Heart left ventricle (tissue), 16 donors: Measurements from ENCODE around the gene IRF5. TPM values are rescaled to one million over a fixed set of nuclear protein-coding genes. Genes with fewer than 3 reads are reported as not detected.
A peak's percentile ranks its signal among the peaks of the same experiment; 100 is the strongest.

ENCODE experiments used
- ATAC-seq, 4 donors: fragments of 200-7000 bp; cut with Tn5 transposase; one replicate each; pipeline ENCODE4 v1.9.1; 2020 to 2022; ENCODE audit warnings: moderate library complexity in 4 of 4, mild to moderate bottlenecking in 3 of 4, moderate number of reproducible peaks in 1 of 4
- DNase-seq, 5 donors: peaks; one replicate each; pipeline ENCODE4 v3.0.0-alpha.2; 2020
- H3K27ac ChIP-seq, 12 donors: fragments of 200-600 bp; sonication (generic) in 4 of 12; one replicate each; pipeline versions ENCODE4 v1.5.0 to v1.8.0; 2016 to 2022; ENCODE audit warnings: mild to moderate bottlenecking in 2 of 12
- H3K27me3 ChIP-seq, 9 donors: fragments of 200-600 bp; sonication (generic) in 2 of 9; one replicate each; pipeline versions ENCODE4 v1.5.1 to v1.8.0; 2016 to 2022; ENCODE audit warnings: mild to moderate bottlenecking in 3 of 9
- H3K36me3 ChIP-seq, 9 donors: fragments of 200-600 bp; sonication (generic) in 2 of 9; one replicate each; pipeline versions ENCODE4 v1.5.0 to v1.8.0; 2018 to 2022; ENCODE audit warnings: mild to moderate bottlenecking in 2 of 9
- H3K4me1 ChIP-seq, 12 donors: fragments of 200-600 bp; sonication (generic) in 4 of 12; one replicate each; pipeline versions ENCODE4 v1.5.0 to v1.8.0; 2016 to 2022; ENCODE audit warnings: mild to moderate bottlenecking in 3 of 12
- H3K4me3 ChIP-seq, 12 donors: fragments of 200-600 bp; sonication (generic) in 4 of 12; one replicate each; pipeline versions ENCODE4 v1.5.0 to v1.8.0; 2017 to 2022; ENCODE audit warnings: mild to moderate bottlenecking in 9 of 12, moderate library complexity in 4 of 12
- H3K9me3 ChIP-seq, 12 donors: fragments of 200-600 bp; sonication (generic) in 4 of 12; one replicate each; pipeline versions ENCODE4 v1.5.0 to v1.8.0; 2016 to 2022; ENCODE audit warnings: mild to moderate bottlenecking in 1 of 12
- POLR2A ChIP-seq, 2 donors: fragments of 450-650 bp; IDR thresholded peaks; one replicate each; pipeline ENCODE4 v1.6.1; 2017; ENCODE audit warnings: antibody characterized with exemption in 2 of 2, mild to moderate bottlenecking in 2 of 2, moderate library complexity in 2 of 2
- WGBS, 4 donors: extraction: QIAGEN DNeasy Blood & Tissue Kit in 2 of 4; methylation state at CpG; one replicate each; pipeline versions ENCODE4 v1.1.5 to v1.1.7; 2013 to 2018; 5-methylcytosine and 5-hydroxymethylcytosine counted together
- intact Hi-C, 10 donors: fragments of 100-400 bp; cut with DNase I; formaldehyde crosslinking; loops; one replicate each; pipeline versions ENCODE4 v1.11.1 to v1.14.2; 2022
- polyA plus RNA-seq, 2 donors: library from polyadenylated mRNA; stranded (reverse); fragments of 200-250 nt; gene quantifications; one replicate each; pipeline ENCODE4 v1.2.3, GENCODE V29; 2013
- total RNA-seq, 9 donors: library from RNA; depleted of rRNA in 2 of 9; stranded (reverse); fragments of >200 nt in 2 of 9; fragmentation: NEBNext Ultra II Directional in 3 of 9; extraction: Animal tissue kit (Norgen Biotek cat#: 25700) in 3 of 9; gene quantifications; one replicate each; pipeline versions ENCODE4 v1.1.0 to v1.2.4, GENCODE V29; 2016 to 2023
- TF ChIP-seq, protein P1 (sequence below), 12 donors: fragments of 200-600 bp; sonication (generic) in 4 of 12; IDR thresholded peaks; one replicate each; pipeline versions ENCODE4 v1.5.0 to v1.8.0; 2018 to 2022; ENCODE audit warnings: antibody characterized with exemption in 12 of 12, mild to moderate bottlenecking in 5 of 12
- donor health status: ischemic (EF 13 %, LVEDD 7.1; RV severe dilation, severe dysfunction).
- donor health status: healthy with polysubstance abuse.
- donor health status: DM: no; HTN: yes; CAD: no.
- donor health status: DM: no; HTN: no; CAD: no.
- donor health status: ischemic (EF 25% LVEDD 6.9; RV normal size, moderate dysfunction).
- donor health status: ischemic (EF 25% LVEDD 5.7; RV mildly dilated, moderate dysfunction).
- donor health status: healthy.
- donor health status: DM: yes; HTN: yes; CAD: no.
- donor health status: ischemic (EF 35%, LVEDD 5.7; RV mildly dilated, moderate dysfunction).
- donor health status: nonischemic (EF 11% LVEDD 7.7; RV severe dilation, severe dysfunction).
- donor health status: DM: yes; HTN: yes; CAD: no.
- donor health status: PGD.
- donor health status: ischemic (EF 29% LVEDD 5.4; RV normal size, mild dysfunction).
- donor health status: nonischemic (EF 23%, LVEDD 6.1; RV moderate dilation, normal function).

The IRF5 gene
- total and polyA plus RNA-seq, 11 donors = 1.2 to 15.4 (median 1.8) TPM

DNA sequence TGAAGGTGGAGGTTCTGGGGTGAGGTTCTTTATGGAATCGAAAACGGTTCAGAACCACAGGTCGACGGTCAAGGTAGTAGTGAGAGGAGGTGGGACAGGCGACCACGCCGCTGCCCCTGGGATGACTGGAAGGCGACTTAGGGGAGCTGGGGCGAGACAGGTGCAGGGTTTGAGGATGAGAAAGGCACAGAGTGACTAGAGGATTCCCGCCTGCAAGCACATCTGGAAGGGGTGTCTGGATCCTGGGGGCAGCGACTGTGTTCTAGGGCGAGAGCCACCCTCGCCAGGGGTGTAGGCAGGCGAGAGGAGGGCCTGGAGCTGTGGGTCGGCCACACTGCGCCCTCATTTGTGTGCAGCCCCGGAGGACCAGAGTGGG, 468 bp upstream of the IRF5 start:
- intact Hi-C loops = no loop called here
- Histone ChIP-seq H3K9me3 (no peaks in the 10 kb centered on the region), H3K4me1 (peaks cover 0 to 67% (median 8%) of the 10 kb centered on the region in 12 donors), H3K36me3 (no peaks in the 10 kb centered on the region), H3K27me3 (peaks cover 0 to 61% (median 20%) of the 10 kb centered on the region in 9 donors), H3K27ac (peak overlapping the region in 1 of 12 donors; percentile 89), H3K4me3 (peak overlapping the region in 8 of 12 donors; percentile 41 to 64 (median 54))
- no peak for ATAC-seq
- 44 to 60% (median 51%) methylated on average over 14 to 17 of the region's 17 CpGs for WGBS, 4 donors
- DNase-seq = no peak
- no peak for TF ChIP-seq POLR2A (IDR thresholded peaks at IDR 0.05)
- TF ChIP-seq, protein P1, sequence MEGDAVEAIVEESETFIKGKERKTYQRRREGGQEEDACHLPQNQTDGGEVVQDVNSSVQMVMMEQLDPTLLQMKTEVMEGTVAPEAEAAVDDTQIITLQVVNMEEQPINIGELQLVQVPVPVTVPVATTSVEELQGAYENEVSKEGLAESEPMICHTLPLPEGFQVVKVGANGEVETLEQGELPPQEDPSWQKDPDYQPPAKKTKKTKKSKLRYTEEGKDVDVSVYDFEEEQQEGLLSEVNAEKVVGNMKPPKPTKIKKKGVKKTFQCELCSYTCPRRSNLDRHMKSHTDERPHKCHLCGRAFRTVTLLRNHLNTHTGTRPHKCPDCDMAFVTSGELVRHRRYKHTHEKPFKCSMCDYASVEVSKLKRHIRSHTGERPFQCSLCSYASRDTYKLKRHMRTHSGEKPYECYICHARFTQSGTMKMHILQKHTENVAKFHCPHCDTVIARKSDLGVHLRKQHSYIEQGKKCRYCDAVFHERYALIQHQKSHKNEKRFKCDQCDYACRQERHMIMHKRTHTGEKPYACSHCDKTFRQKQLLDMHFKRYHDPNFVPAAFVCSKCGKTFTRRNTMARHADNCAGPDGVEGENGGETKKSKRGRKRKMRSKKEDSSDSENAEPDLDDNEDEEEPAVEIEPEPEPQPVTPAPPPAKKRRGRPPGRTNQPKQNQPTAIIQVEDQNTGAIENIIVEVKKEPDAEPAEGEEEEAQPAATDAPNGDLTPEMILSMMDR (IDR thresholded peaks at IDR 0.05) = no peak

DNA sequence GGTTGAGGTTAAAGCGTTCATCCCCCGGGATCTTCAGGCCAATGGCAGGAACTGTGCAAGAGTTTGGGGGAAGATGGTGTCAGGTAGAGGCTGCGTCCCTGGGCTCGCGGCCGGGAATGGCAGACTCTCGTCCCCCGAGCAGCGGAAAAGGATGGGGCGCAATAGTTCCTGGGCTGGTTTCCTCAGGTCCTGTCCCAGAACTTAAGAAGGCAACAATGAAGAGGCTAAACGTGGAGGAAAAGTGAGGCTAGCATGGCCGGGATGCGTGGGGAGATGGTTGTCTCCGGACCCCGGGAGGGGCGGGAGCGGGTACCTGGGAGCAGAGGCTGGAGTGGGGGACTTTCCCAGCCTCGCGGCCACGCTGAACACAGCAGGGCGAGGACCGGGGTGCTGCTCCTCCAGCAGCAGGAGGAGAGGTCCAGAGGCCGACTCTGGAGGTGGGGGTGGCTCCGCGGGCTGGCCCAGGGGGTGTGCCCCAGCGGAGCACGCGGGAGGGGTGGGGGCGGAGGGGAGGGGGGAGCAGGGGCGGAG, 882 bp downstream of the IRF5 start:
- Histone ChIP-seq H3K27ac (peak overlapping the region in 3 of 12 donors; percentile 24 to 89 (median 50)), H3K4me1 (peaks cover 0 to 58% (median 8%) of the 10 kb centered on the region in 12 donors), H3K27me3 (peaks cover 0 to 55% (median 20%) of the 10 kb centered on the region in 9 donors), H3K9me3 (no peaks in the 10 kb centered on the region), H3K4me3 (peak overlapping the region; percentile 39 to 64 (median 53)), H3K36me3 (no peaks in the 10 kb centered on the region)
- no peak for DNase-seq
- ATAC-seq = peak in 3 of 4 donors; percentile 25 to 35 (median 30)
- 2 to 4% (median 3%) methylated on average over 15 to 30 of the region's 30 CpGs for WGBS, 4 donors
- intact Hi-C loops = no loop called here
- TF ChIP-seq POLR2A (IDR thresholded peaks at IDR 0.05) = no peak
- TF ChIP-seq, protein P1 (IDR thresholded peaks at IDR 0.05) = no peak

DNA sequence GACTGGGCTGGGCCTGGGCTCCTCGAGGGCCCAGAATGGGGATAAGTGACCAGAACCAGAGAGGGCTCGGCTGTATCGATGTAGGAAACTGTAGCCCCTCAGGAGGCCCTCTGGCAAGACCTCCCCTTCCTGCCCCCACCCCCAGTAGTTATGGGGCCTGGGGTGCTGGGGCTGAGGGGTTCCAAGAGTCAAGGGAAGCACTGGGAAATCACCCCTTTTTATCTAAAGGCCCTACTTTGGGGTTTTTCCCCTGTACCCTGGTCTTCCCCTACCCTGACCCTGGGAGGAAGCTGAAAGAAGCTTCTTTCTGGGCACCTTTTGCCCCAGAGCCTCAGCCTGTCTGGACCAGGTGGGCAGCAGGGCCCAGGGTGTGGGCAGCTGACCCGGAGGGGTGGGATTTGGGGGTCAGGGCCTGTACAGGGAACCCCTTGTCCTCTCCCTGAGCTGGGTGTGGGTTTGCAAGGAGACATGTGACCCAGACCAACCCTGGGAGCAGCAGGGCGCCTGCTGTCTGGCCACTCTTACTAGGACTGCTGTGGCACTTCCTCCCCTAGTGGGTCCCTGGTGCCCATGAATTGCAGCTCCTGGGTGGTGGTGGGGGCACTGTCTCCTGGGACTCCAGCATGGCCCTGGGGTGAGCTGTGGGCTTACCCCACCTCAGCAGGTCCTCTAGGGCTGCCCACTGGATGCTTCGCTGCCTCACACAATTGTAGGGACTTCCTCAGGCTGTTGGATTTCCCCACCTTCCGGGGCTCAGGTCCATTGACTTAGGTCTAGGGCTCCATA, 1.5 kb downstream of the IRF5 start:
- peak in 3 of 4 donors; percentile 24 to 43 (median 40) for ATAC-seq
- TF ChIP-seq POLR2A (IDR thresholded peaks at IDR 0.05) = no peak
- TF ChIP-seq, protein P1 (IDR thresholded peaks at IDR 0.05) = no peak
- 56 to 60% (median 57%) methylated on average over 5 to 7 of the region's 7 CpGs for WGBS, 4 donors
- Histone ChIP-seq H3K27ac (peak overlapping the region in 4 of 12 donors; percentile 13 to 89 (median 35)), H3K4me3 (peak overlapping the region in 10 of 12 donors; percentile 40 to 64 (median 54)), H3K36me3 (no peaks in the 10 kb centered on the region), H3K27me3 (peaks cover 0 to 55% (median 20%) of the 10 kb centered on the region in 9 donors), H3K4me1 (peaks cover 0 to 52% (median 8%) of the 10 kb centered on the region in 12 donors), H3K9me3 (no peaks in the 10 kb centered on the region)
- DNase-seq = peak in 1 of 5 donors; percentile 57
- intact Hi-C loops = no loop called here

DNA sequence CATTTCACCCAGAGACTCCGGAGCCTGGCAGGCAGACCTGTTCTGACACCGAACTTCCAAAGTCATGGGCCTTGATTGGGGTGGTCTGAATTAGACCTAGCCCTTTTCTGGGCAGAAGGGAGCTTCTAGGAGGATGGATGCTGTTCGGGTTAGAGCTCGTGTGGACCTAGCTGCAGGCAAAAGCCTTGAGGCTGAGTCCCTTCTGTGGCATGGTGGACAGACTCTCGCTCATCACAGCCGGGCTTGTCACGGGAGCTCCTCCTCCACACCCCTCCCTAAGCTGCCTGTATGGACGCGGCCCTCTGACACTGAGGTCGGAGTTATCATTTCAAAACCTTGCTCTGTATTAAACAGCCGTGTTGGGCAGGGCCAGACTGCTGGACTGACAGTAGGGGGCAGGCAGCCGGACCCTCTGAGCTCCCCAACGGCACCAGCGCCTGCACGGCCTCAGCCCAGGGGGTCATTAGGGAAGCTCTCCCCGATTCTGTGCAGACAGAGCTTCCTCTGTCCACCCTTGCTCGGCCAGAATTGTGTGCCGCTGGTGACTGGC, 2.2 kb downstream of the IRF5 start:
- Histone ChIP-seq H3K27me3 (peaks cover 0 to 55% (median 20%) of the 10 kb centered on the region in 9 donors), H3K4me3 (peak overlapping the region in 7 of 12 donors; percentile 12 to 64 (median 55)), H3K36me3 (peaks cover 0 to 5% (median 0%) of the 10 kb centered on the region in 9 donors), H3K27ac (peak overlapping the region in 3 of 12 donors; percentile 24 to 89 (median 46)), H3K9me3 (no peaks in the 10 kb centered on the region), H3K4me1 (peaks cover 0 to 45% (median 8%) of the 10 kb centered on the region in 12 donors)
- no peak for DNase-seq
- TF ChIP-seq, protein P1 (IDR thresholded peaks at IDR 0.05) = no peak
- no peak for TF ChIP-seq POLR2A (IDR thresholded peaks at IDR 0.05)
- 77 to 84% (median 80%) methylated on average over 18 of the region's 18 CpGs for WGBS, 4 donors
- peak in 1 of 4 donors; percentile 10 for ATAC-seq
- intact Hi-C loops = no loop called here
